Thymus (tissue), 11 donors: ENCODE measurements around the gene SH3GLB1. TPM values are rescaled to one million over a fixed set of nuclear protein-coding genes. Genes with fewer than 3 reads are reported as not detected.

Experiments
- DNase-seq, 9 donors: peaks; one replicate each; pipeline ENCODE4 v3.0.0-alpha.2; 2013; ENCODE audit warnings: low spot score in 9 of 9, low read depth in 6 of 9, missing footprints in 1 of 9
- H3K27ac ChIP-seq, 2 donors: one replicate each; pipeline ENCODE4 v1.5.1; 2013; ENCODE audit warnings: control low read depth in 1 of 2, low read depth in 1 of 2, low read length in 1 of 2, mild to moderate bottlenecking in 1 of 2, moderate library complexity in 1 of 2
- H3K27me3 ChIP-seq, 2 donors: one replicate each; pipeline ENCODE4 v1.5.1; 2013; ENCODE audit warnings: low read length in 1 of 2; ENCODE audit not compliant: control insufficient read depth in 2 of 2, insufficient read depth in 1 of 2
- H3K36me3 ChIP-seq, 2 donors: one replicate each; pipeline ENCODE4 v1.5.1; 2013; ENCODE audit warnings: low read length in 1 of 2, mild to moderate bottlenecking in 1 of 2, moderate library complexity in 1 of 2; ENCODE audit not compliant: control insufficient read depth in 2 of 2, insufficient read depth in 2 of 2
- H3K4me1 ChIP-seq, 2 donors: one replicate each; pipeline ENCODE4 v1.5.1; 2013; ENCODE audit warnings: low read length in 2 of 2; ENCODE audit not compliant: control insufficient read depth in 2 of 2, insufficient read depth in 2 of 2
- H3K4me3 ChIP-seq, 2 donors: one replicate each; pipeline ENCODE4 v1.5.1; 2013; ENCODE audit warnings: low read length in 2 of 2, control low read depth in 1 of 2, mild to moderate bottlenecking in 1 of 2
- H3K9me3 ChIP-seq, 2 donors: one replicate each; pipeline ENCODE4 v1.5.1; 2013; ENCODE audit warnings: low read length in 1 of 2, mild to moderate bottlenecking in 1 of 2; ENCODE audit not compliant: control insufficient read depth in 2 of 2, insufficient read depth in 1 of 2
- WGBS: extraction: QIAGEN DNeasy Blood & Tissue Kit; methylation state at CpG from one replicate; pipeline ENCODE4 v1.1.7; 2013; 5-methylcytosine and 5-hydroxymethylcytosine counted together
- polyA plus RNA-seq: library from polyadenylated mRNA; stranded (reverse); fragments of 200-250 nt; gene quantifications from one replicate; pipeline ENCODE4 v1.2.3, GENCODE V29; 2013
- total RNA-seq: library from RNA; stranded (reverse); fragments of 120-200 nt; gene quantifications from one replicate; pipeline ENCODE4 v1.2.4, GENCODE V29; 2013
- donor health status: healthy.

Gene SH3GLB1
- total and polyA plus RNA-seq, 2 donors = 24.2 to 33.6 TPM

DNA sequence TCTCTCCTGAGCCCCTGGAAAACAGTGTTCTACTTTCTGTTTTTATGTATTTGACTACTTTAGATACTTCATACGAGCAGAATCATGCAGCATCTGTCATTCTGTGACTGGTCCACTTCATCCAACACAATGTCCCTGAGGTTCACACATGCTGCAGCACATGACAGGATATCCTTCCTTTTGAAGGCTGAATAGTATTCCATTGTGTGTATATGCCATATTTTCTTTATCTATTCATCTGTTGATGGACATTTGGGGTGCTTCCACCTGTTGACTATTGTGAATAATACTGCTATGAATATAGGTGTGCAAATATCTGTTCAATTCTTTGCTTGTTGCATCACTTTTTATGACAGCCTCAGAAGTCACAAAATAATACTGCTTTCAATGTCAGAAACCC lies 55.8 kb downstream of the SH3GLB1 start:
- H3K27ac ChIP-seq = no peak overlapping the region
- H3K4me1 ChIP-seq = no peaks in the 10 kb centered on the region
- H3K27me3 ChIP-seq = no peaks in the 10 kb centered on the region
- no peaks in the 10 kb centered on the region for H3K36me3 ChIP-seq
- no peak for DNase-seq
- 98% methylated on average over 1 of the region's 1 CpG for WGBS
- no peaks in the 10 kb centered on the region for H3K9me3 ChIP-seq
- H3K4me3 ChIP-seq = no peak overlapping the region

DNA sequence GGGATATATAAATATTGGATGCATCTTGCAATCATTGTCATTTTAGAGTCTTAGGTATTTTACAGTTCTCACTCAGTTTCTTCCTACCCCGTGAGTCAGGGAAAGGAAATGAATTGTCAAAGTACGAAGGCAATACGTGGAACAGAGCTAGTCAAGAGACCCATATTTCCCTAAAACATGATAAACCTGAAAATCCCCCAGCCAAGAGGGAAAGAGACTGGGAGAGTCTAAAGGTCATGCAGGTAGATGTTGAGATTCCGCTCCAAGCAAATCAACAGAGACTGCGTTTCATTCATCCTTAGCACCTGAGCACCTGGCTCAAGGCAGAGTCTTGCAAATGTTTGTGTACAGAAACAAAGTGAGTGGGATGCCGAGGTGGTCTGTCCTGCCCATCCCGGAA lies 58.0 kb downstream of the SH3GLB1 start:
- WGBS = 92% methylated on average over 7 of the region's 7 CpGs
- no peak overlapping the region for H3K27ac ChIP-seq

DNA sequence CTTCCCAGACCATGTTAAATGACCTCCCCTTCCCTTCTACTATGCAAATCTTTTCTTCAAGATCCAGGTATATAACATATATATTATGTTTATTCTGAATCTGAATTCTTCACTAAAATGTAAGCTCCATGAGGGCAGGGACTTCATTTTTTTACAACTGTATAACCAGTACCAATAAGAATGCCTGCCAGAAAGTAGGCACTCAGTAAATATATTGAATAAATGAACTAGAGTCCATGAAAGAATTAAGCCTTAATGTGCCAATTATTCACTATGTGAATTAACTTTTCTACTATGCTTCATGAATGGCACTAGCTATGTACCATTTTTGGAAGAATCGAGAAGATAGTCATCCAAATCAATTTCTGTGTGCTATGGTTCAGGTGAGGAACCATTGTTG lies 60.1 kb downstream of the SH3GLB1 start:
- Histone ChIP-seq H3K4me1 (peaks cover 0 to 2% of the 10 kb centered on the region in 2 donors), H3K36me3 (no peaks in the 10 kb centered on the region), H3K4me3 (no peak overlapping the region), H3K27me3 (no peaks in the 10 kb centered on the region), H3K27ac (no peak overlapping the region), H3K9me3 (no peaks in the 10 kb centered on the region)
- no peak for DNase-seq
- WGBS = 99% methylated on average over 1 of the region's 1 CpG

More for the DNA sequence above, 58.0 kb downstream of the SH3GLB1 start:
- Histone ChIP-seq H3K4me3 (no peak overlapping the region), H3K4me1 (no peaks in the 10 kb centered on the region), H3K27me3 (no peaks in the 10 kb centered on the region), H3K9me3 (no peaks in the 10 kb centered on the region), H3K36me3 (no peaks in the 10 kb centered on the region)
- no peak for DNase-seq

DNA sequence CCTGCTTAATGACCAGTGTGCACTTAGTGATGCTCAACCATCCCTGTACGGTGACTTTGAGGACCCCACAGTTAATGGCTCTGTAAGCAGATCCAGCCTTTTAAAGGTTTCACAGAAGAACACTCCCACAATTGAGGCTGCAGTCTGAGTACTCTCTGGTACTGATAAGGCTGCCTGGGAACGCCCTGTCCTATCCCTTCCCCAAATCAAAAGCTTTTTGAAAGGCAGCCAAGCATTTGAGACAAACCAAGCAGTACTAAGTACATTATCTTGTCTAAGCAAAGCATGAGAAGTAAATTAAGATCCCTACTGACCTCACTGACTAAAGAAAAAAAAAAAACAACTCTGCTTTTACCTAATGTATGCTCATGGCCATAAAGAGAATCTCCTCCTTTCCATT lies 60.7 kb downstream of the SH3GLB1 start:
- WGBS = 92% methylated on average over 2 of the region's 2 CpGs
- DNase-seq = no peak
- H3K9me3 ChIP-seq = no peaks in the 10 kb centered on the region
- H3K27me3 ChIP-seq = no peaks in the 10 kb centered on the region
- H3K4me1 ChIP-seq = peaks cover 0 to 2% of the 10 kb centered on the region in 2 donors
- H3K36me3 ChIP-seq = no peaks in the 10 kb centered on the region
- H3K27ac ChIP-seq = no peak overlapping the region
- H3K4me3 ChIP-seq = no peak overlapping the region

DNA sequence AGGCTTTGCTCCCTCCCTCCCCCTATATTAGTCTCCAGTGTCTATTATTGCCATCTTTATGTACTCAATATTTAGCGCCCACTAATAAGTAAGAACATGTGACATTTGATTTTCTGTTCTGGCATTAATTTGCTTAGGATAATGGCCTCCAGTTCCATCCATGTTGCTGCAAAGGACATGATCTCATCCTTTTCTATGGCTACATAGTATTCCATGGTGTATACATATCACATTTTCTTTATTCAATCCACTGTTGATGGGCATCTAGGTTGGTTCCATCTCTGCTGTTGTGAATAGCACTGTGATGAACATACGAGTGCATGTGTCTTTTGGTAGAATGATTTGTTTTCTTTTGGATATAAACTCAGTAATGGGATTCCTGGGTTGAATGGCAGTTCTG lies 61.3 kb downstream of the SH3GLB1 start:
- H3K36me3 ChIP-seq = no peaks in the 10 kb centered on the region
- H3K4me1 ChIP-seq = peaks cover 0 to 2% of the 10 kb centered on the region in 2 donors
- H3K9me3 ChIP-seq = no peaks in the 10 kb centered on the region
- H3K4me3 ChIP-seq = no peak overlapping the region
- no peak overlapping the region for H3K27ac ChIP-seq
- no peaks in the 10 kb centered on the region for H3K27me3 ChIP-seq
- WGBS = 97% methylated on average over 2 of the region's 2 CpGs
- no peak for DNase-seq

DNA sequence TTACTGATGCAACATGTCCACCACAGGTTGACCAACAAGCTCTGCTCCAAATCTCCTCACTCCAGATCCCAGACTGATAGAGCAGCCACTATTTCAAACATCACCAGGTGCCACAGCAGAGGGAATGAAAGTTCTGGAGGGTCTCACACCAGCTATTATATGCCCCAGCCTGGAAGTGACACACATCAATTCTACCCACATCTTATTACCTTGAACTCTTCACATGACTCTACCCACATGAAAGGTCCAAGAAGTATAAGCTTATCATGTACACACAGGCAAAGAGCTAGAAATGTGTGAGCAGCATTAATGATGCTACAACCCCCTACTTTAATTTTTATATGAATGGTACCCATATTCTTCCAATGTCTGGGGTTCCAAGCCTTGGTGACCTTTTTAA lies 64.2 kb downstream of the SH3GLB1 start:
- no peaks in the 10 kb centered on the region for H3K27me3 ChIP-seq
- H3K4me3 ChIP-seq = no peak overlapping the region
- DNase-seq = peak in 3 of 9 donors; percentile 35 to 59 (median 40)
- no peaks in the 10 kb centered on the region for H3K9me3 ChIP-seq
- peaks cover 2 to 6% of the 10 kb centered on the region in 2 donors for H3K4me1 ChIP-seq
- H3K36me3 ChIP-seq = no peaks in the 10 kb centered on the region
- no peak overlapping the region for H3K27ac ChIP-seq

DNA sequence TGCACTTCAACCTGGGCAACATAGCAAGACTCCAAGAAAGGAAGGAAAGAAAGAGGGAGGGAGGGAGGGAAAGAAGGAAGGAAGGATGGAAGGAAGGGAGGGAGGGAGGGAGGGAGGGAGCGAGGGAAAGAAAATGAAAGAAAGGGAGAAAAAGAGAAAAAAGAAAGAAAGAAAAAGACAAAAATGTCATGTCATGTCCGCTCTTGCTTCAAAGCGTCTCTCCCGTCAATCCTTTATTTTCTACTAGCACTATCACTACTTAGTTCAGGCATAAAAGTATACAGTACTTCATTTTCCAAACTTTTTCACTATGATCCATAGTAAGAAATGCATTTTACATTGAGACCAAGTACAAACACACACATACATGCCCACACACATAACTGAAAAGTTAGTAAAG lies 64.7 kb downstream of the SH3GLB1 start:
- H3K4me1 ChIP-seq = peaks cover 2 to 9% of the 10 kb centered on the region in 2 donors
- H3K27me3 ChIP-seq = no peaks in the 10 kb centered on the region
- H3K4me3 ChIP-seq = no peak overlapping the region
- DNase-seq = no peak
- WGBS = 94% methylated on average over 4 of the region's 4 CpGs
- H3K27ac ChIP-seq = no peak overlapping the region
- no peaks in the 10 kb centered on the region for H3K36me3 ChIP-seq
- H3K9me3 ChIP-seq = no peaks in the 10 kb centered on the region

DNA sequence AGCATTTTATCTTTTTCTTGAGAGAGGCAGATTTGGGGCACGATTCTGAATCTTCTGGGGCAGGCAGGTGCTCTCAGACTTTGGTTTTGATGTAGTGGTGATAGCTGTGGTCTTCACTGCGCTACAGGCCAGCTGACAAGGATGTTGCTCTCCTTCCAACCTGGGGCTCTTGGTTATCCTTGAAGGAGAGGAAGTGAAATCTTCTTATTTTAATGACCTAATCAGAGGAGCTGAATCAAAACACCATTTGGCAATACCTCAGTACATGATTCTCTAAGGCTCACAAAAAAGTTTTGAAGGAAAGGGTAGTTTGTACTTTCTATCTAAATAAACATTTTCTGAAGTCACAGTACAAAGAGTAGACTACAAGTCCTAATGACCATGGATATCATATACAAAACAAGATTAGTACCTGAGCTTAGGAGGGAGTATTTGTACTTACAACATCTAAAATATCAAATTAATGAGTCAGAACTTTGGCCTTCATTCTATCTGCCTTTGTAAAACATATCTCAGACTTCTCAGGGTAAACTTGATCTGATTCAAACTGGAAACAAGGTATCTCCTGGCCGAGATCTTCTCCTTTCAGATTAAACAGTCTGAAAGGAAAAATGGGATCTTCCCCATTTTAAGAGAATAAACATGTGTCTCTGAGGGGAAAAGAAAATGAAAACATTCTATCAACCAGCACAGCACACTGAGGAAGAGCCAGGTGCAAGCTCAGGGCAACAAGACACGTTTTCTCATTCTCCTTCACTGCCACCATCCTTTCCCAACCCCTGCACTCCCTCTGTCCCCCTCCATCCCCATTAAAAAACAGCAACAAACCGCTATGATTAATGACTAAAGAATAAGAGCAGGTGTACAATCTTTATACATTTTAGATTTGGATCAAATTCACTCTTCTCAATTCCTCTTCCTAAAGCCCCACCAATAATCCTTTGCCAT lies 69.2 kb downstream of the SH3GLB1 start:
- no peaks in the 10 kb centered on the region for H3K36me3 ChIP-seq
- H3K4me3 ChIP-seq = no peak overlapping the region
- no peaks in the 10 kb centered on the region for H3K27me3 ChIP-seq
- H3K27ac ChIP-seq = peak overlapping the region; percentile 68 to 86
- 58% methylated on average over 5 of the region's 5 CpGs for WGBS
- peaks cover under 1 to 16% of the 10 kb centered on the region in 2 donors for H3K4me1 ChIP-seq
- DNase-seq = peak in 2 of 9 donors; percentile 31 to 50
- no peaks in the 10 kb centered on the region for H3K9me3 ChIP-seq
